K562 (cell line): ENCODE data around the gene MTFMT. TPM values are rescaled to one million over a fixed set of nuclear protein-coding genes. Genes with fewer than 3 reads are reported as not detected.
A peak's percentile ranks its signal among the peaks of the same experiment; 100 is the strongest.

Experiments used
- BRD4 ChIP-seq: fragments of 200-600 bp; sonication (generic); IDR thresholded peaks from 2 replicates; pipeline ENCODE4 v1.6.1; 2017; ENCODE audit warnings: inconsistent platforms
- ETS2 ChIP-seq: IDR thresholded peaks from 2 replicates; pipeline ENCODE4 v1.6.1; 2016; ENCODE audit warnings: borderline replicate concordance, missing genetic modification characterization, mild to moderate bottlenecking, moderate library complexity, missing compliant biosample characterization; ENCODE audit not compliant: poor library complexity, severe bottlenecking
- GATA2 ChIP-seq: sonication (generic); formaldehyde crosslinking; IDR thresholded peaks from 2 replicates; pipeline ENCODE4 v1.4.0; 2020; ENCODE audit warnings: mild to moderate bottlenecking, missing genetic modification reagents
- KAT2B ChIP-seq: IDR thresholded peaks from one replicate; pipeline ENCODE4 v1.6.1; 2012; ENCODE audit warnings: low read depth, mild to moderate bottlenecking, control low read depth, inconsistent platforms, low read length, moderate library complexity
- PRMT5 ChIP-seq: sonication (generic); formaldehyde crosslinking; IDR thresholded peaks from 2 replicates; pipeline ENCODE4 v1.5.0; 2020; ENCODE audit warnings: missing genetic modification reagents
- RERE ChIP-seq: sonication (generic); formaldehyde crosslinking; IDR thresholded peaks from 2 replicates; pipeline ENCODE4 v1.8.0; 2023; ENCODE audit warnings: missing genetic modification reagents, mild to moderate bottlenecking, borderline replicate concordance
- ZBTB17 ChIP-seq: fragments of 450-650 bp; formaldehyde crosslinking; IDR thresholded peaks from 2 replicates; pipeline ENCODE4 v1.4.0; 2020; ENCODE audit warnings: mild to moderate bottlenecking
- ZNF589 ChIP-seq: fragments of 200-800 bp; sonication (Bioruptor generic); IDR thresholded peaks from 2 replicates; pipeline ENCODE4 v1.6.1; 2016; ENCODE audit warnings: low read depth, missing genetic modification characterization, missing compliant biosample characterization
- ZNF609 ChIP-seq: sonication (generic); formaldehyde crosslinking; IDR thresholded peaks from 2 replicates; pipeline ENCODE4 v1.8.1; 2023; ENCODE audit warnings: missing genetic modification reagents, mild to moderate bottlenecking, borderline replicate concordance
- polyA plus RNA-seq, 8 experiments: library from polyadenylated mRNA; depleted of rRNA in 4 of 8; stranded (reverse) in 5 of 8; unstranded in 3 of 8; fragments of >200 nt; fragmentation: Nextera tagmentation in 2 of 8; fragmentation: Illumina TruSeq in 1 of 8; extraction: Ambion mirVana in 2 of 8; extraction: Trizol in 1 of 8; gene quantifications; 2 replicates each; pipeline versions ENCODE4 v1.2.1 to v1.2.3, GENCODE V29; 2011 to 2014; ENCODE audit warnings: inconsistent platforms in 1 of 8, missing spikeins in 1 of 8
- total RNA-seq, 7 experiments: library from RNA; depleted of rRNA in 6 of 7; stranded (reverse); fragments of >200 nt in 6 of 7; fragmentation: Illumina TruSeq in 2 of 7; extraction: Trizol in 2 of 7; gene quantifications; 2 replicates each; pipeline versions ENCODE4 v1.2.1 to v1.2.3, GENCODE V29; 2011 to 2021; ENCODE audit warnings: low replicate concordance in 1 of 7
- TF ChIP-seq, protein P1 (sequence below): fragments of 450-650 bp; IDR thresholded peaks from 2 replicates; pipeline ENCODE4 v1.6.1; 2017; ENCODE audit warnings: antibody characterized with exemption

The MTFMT gene
- total and polyA plus RNA-seq, 9 of the 15 experiments (the other 6 are each of a cell fraction or from before 2014, with no cell fraction given), result 1.4 to 31.1 (median 16.2) TPM

DNA sequence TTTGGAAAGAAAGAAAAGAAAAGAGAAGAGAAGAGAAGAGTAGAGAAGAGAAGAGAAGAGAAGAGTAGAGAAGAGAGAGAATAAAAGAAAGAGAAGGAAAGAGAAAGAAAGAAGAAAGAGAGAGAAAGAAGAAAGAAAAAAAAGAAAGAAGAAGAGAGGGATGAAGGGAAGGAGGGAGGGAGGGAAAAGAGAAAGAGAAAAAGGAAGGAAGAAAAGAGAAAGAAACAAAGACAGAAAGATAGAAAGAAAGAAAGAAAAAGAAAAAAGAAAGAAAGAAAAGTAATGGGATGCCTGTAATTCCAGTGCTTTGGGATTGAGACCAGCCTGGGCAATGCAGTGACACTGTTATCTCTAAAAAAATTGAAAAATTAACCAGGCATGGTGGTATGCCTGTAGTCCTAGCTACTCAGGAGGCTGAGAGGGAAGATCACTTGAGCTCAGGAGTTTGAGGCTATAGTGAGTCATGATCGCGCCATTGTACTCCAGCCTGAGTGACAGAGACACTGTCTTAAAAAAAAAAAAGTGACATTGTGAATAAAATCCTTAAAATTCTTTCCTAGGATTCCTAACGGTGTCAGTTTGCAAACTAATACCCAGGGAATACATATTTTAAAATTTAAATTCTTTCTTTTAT lies 36.7 kb upstream of the MTFMT start (continued):
- TF ChIP-seq RERE (CRISPR knock-in tag), result no peak
- no peak for TF ChIP-seq GATA2
- no peak for TF ChIP-seq BRD4
- no peak for TF ChIP-seq PRMT5
- TF ChIP-seq ZNF589 (CRISPR knock-in tag), result no peak
- TF ChIP-seq ETS2 (tag), result no peak
- no peak for TF ChIP-seq ZBTB17
- no peak for TF ChIP-seq ZNF609 (CRISPR knock-in tag)
- TF ChIP-seq, protein P1, sequence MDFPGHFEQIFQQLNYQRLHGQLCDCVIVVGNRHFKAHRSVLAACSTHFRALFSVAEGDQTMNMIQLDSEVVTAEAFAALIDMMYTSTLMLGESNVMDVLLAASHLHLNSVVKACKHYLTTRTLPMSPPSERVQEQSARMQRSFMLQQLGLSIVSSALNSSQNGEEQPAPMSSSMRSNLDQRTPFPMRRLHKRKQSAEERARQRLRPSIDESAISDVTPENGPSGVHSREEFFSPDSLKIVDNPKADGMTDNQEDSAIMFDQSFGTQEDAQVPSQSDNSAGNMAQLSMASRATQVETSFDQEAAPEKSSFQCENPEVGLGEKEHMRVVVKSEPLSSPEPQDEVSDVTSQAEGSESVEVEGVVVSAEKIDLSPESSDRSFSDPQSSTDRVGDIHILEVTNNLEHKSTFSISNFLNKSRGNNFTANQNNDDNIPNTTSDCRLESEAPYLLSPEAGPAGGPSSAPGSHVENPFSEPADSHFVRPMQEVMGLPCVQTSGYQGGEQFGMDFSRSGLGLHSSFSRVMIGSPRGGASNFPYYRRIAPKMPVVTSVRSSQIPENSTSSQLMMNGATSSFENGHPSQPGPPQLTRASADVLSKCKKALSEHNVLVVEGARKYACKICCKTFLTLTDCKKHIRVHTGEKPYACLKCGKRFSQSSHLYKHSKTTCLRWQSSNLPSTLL, result 0 out of 2 replicates have a peak, but pooled peaks have one; percentile 46
- no peak for TF ChIP-seq KAT2B
